Left renal pelvis (tissue), 4 donors: ENCODE results near the gene USP44. TPM values are rescaled to one million over a fixed set of nuclear protein-coding genes. Genes with fewer than 3 reads are reported as not detected.

ENCODE experiments used
- DNase-seq, 4 donors: peaks; one replicate each; pipeline ENCODE4 v3.0.0-alpha.2; 2013; ENCODE audit warnings: low read depth in 4 of 4, low spot score in 3 of 4
- polyA plus RNA-seq, 4 donors: library from polyadenylated mRNA; unstranded; fragments of 120-200 nt; gene quantifications; one replicate each; pipeline ENCODE4 v1.2.1, GENCODE V29; 2013; ENCODE audit not compliant: insufficient read length in 4 of 4

Gene USP44
- polyA plus RNA-seq, 4 donors: 0.10 to 3.4 (median 2.7) TPM

DNA sequence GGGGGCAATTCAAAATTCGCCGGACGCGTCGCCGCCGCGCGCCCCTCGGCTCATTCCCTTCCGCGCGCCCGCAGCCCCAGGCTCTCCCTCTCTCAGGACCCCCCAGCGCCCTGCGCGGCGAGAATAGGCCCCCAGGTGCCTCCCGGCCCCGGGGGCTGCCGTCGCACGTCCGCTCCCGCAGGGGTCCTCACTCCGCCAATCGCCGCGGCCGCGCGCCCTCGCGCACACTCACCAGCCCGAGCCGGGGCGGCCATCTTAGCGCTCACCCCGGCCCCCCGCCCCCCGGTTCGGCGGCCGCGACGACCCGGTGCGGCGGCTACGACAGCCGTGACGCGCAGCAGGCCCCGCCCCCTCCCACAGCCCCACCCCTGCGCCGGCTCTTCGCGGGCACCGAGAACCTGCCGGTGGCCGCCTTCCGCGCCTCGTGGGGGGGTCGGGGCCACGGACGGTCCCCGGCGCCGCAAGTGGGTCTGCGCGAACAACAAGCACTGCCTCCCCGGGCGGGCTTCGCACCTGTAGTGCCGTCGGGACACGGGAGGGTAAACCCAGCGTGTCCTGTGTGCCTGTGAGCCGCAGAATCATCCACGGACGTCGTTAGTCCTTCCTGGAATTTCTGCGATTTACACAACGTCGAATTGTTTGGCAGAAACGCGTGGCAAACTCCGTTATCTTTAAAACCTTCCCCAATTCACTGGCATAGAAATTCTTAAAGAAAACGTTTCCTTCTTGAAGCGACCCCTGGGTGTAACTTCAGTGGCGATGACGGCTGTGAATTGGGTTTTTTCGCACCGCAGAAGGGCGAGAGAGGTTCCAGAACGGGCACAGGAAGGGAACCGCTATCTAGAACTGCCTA is 2.5 kb downstream of the USP44 start:
- DNase-seq: no peak

DNA sequence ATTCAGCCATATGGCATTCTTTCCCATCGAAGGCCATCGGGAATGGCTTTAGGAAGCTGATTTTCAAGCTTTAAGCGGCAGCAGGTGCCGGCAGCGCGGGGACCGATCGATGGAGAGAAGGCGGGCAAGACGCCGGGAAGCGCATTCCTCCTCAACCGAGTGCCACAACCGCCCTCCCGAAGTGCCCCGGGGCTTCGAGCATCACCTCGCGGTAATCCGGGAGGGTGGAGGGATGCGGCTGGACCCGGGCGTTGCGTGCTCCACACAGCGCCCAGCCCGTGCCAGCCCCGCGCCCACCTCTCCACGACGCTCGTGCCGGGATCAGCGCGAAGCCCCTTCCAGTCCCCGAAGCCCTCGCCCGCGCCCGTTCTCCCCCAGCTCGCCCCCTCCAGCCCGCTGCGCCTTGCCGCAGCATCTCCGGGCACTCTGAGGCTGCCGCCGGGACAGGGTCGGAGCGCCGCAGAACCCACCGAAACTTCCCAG is 3.2 kb downstream of the USP44 start:
- DNase-seq: no peak

DNA sequence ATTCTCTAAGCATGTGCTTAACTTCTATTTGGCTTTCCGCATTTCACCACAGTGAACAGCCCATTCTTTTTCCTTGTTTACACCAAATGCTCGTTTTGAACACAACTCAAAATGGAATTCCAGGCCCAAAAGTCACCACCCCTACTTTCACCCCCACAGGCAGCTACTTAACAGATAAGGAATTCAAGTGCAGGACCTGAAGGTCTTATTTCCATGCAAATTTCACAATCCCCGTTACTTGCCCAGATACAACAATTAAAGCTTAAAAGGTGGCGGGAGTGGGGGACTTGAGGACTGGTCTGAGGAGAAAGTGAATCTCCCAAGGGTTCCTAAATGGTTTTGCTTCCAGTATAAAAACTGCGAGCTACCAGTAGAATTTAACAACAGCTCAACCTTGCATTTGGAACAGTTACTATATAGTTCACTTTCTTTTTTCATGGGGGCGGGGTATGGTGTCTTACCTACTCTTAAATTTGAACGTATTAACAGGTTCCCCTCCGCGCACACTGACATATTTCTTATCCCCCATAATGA is 3.7 kb downstream of the USP44 start:
- DNase-seq: no peak

DNA sequence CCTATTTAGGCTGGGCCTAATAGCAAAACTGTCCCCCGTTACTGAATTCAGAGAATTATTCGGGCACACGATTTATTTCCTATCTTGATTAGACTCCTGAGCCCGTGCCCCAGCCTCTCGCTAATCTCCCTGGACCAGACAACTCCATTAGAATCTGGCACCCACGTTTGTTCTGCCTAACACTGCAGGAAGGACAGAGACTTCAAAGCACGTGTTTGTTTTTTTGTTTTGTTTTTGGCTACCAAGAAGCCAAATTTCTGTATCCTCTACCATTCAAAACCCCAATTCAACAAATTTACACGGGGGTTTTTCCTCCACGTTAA is 4.8 kb downstream of the USP44 start:
- no peak for DNase-seq

DNA sequence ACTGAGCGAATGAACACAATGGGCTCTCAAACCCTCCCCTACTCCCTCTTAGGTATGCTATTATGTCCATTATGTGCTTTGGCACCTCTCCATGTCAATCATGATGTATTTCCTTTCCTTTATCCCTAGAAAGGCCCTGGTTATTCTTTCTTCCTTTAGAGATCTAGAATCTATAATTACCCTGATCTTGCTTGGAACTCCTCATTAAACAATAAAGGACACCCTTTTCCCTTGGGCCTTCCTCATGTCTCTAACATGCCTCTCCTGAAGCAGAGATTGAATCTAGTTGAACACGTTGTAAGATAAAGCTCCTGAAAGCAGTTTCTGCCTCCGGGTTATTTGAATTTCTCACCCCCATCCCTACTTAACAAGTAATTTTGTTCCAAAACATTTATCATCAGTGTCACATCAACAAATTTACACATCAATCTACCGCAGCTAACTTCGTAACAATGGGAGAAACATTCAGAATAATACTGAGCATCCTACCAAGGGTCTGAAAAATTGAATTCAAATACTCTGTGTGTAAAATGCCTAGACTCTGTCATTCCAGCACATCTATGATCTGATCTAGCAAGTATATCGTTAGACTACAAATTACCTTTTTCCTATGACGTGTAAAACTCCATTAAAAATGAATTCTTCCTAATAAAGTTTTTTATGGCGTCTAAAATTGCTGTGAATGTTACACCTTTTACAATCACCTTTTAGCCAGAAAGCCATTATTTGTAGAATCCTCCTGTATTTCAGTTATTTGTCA is 5.4 kb downstream of the USP44 start:
- DNase-seq: no peak

DNA sequence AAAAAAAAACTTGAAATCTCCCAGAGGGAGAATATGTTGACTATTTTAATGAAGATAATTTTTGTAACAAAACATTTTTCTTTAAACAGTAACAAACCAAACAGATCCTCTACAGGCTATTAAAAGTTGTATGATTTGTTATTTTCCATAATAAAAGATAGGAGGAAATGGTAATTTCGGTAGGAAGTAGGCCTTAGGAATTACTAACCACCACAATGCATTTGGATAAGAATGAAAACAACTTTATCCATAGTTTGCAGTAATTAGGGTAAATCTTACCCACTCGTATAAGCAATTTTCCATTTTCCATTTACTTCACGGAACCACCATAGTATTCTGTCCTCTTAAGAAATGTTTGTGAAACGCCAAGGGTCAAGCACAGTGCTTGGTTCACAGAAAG is 6.0 kb downstream of the USP44 start:
- no peak for DNase-seq

DNA sequence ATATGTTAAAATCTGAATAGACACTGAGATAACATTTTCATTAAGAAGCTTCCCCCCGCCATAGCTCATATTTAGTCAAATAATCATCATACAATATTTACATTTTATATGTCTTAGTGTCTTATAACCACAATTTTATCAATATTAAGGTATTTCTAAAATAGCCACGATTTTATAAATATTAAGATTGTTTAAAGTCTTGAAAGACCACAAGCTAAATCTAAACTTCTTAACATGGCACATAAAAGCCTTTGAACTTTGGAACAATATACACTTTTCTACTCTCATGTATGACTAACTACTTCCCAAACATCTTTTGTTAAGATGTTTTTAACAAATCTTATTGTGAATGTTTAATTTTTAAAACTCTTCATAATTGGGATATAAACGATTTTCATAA is 6.5 kb downstream of the USP44 start:
- no peak for DNase-seq

DNA sequence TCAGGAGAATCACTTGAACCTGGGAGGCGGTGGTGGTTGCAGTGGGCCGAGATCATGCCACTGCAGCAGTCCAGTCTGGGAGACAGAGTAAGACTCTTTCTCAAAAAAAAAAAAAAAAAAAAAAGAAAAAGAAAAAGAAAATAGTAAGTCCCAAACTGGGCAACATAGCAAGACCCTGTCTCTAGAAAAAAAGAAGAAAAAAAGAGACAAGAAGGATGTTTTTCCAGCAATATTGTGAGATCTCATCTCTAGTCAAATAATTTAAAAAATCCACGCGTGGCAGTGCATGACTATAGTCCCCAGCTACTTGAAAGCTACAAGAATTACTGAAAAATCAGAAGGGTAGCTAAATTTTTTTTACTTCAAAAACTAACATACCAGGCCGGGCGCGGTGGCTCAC is 8.0 kb downstream of the USP44 start:
- DNase-seq: no peak

DNA sequence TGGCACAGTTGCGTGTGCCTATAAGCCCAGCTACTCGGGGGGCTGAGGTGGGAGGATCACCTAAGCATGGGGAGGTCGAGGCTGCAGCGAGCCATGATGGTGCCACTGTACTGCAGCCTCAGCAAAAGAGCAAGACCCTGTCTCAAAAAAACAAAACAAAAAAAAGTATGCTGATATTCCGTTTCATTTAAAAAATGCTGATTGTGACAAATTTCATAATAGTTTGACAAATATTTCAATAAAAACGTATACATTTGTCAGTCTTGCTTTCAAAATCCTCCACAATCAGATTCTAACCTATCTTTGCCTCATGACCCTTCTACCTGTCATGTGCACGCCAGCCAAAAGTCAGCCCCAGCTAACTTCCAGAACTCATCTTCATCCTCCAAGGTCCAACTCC is 9.8 kb downstream of the USP44 start:
- DNase-seq: no peak

DNA sequence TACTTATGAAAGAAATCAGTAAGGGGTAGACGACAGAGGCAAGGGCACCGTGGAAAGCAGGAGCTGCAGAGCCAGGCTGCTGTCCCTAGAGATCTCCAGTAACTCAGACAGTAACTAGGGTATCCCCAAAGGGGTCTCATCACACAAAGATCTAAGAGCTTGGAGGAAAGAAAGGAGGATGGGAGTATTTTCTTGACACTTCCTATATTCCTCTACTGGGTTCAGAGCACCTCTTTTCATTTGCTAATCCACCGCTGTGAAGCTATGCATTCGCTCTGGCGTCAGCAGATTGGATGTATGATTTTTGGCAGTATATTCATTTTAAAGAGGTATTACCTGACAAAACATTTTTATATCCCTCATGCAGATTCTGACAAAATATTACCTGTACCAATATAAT is 12.6 kb downstream of the USP44 start:
- no peak for DNase-seq

DNA sequence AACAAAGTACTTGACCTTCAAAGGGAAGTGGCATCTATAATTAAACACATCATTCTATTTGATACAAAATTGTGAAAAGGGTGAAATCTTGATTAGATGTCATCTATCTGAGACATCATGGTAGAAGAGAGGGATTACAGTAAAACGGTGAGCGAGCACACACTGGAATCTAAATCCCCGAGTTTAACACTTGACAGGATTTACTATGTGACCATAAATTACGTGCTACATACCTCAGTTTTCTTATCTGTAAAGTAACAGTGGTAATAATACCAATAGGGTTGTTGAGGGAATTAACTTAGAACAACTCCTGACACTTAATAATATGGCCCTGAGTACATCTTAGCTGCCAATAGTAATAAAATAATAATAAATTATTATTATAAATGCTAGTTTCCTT is 13.3 kb downstream of the USP44 start:
- no peak for DNase-seq

DNA sequence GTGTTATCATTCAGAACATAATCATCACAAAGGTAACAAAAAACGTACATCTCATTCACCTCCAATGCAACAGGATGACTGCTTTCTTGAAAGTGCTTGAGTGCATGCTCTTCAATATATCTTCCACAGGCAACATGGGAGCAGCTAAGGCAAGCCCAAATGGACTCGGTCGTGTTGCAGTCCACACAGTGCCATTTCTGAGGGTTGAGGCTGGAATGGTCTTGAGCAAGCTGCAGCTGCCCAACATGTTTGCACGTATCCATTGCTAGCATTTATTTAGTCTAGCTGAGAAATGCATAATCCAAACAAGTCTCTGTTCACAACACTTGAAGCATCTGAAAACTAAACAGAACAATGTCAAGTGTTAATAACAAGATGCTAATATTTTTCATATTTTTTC is 17.3 kb downstream of the USP44 start:
- no peak for DNase-seq

DNA sequence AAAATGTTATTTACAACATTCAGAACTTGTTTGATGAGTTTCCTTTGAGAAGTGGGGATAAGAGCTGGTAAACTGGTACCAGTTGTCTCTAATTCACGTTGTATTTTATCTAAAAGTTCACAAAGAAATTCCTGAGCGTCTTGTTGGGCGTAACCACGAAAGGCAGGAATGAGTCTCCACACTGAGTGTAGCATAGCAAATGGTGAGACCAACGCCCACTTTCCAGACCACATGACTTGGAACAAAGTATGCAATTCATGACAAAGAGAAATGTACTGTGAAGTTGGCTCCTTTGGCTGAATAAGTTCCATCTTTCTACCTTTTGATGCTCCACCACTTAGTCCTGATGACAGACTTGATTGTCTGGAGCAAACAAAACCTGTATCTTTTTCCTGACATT is 18.4 kb downstream of the USP44 start:
- no peak for DNase-seq

DNA sequence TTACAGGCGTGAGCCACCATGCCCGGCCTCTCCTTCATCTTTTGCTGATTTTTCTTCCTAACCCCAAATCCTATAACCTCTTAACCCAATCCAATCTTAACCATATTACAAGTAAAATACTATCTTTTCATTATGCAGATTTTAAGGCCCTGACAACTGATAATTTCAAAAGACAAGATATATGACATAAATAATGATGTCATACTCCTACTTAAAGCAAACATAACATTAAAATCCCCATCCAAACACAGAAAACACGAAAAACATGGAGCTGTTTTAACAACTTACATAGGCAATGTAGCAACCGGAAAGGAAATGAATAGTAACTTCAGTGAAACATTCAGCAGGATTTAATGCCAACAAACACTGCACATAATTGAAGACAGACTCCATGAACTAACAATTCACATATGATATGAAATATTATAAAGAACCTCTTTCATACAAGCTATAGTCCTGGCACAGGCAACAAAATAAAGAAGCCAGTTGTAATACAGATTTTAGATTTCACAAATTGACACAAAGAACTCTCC is 21.5 kb downstream of the USP44 start:
- no peak for DNase-seq

DNA sequence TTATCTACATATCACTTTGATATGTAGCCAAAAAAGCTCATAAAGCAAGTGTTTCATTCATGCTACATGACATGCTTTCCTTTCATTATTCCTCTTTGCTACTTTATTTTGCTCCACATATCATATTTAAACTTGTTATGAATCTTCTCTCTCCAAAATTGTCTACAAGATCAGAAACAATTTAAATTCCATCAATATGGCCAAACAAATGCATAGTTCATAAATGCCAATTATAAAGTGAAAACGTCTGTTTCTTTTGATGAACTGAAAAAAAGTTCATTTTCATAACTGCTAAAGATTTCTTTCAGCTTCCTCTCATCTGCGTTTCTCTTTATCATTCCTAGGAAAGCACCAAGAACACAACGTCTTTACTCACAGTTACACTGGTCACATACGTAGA is 22.8 kb downstream of the USP44 start:
- DNase-seq: no peak

DNA sequence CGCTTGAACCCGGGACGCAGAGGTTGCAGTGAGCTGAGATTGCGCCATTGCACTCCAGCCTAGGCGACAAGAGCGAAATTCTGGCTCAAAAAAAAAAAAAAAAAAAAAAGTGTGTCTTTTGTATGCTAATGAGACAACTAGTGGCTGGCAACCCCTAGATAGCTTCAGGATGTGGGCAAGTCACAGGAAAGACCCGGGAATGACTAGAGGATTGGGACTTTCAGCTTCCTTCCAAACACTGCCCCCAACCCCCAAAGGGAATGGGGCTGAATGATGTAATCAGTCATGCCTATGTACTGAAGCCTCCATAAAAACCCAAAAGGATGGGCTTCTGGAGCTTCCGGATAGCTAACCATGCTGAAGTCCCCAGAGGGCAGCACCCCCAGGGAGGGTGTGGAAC is 28.6 kb downstream of the USP44 start:
- no peak for DNase-seq

DNA sequence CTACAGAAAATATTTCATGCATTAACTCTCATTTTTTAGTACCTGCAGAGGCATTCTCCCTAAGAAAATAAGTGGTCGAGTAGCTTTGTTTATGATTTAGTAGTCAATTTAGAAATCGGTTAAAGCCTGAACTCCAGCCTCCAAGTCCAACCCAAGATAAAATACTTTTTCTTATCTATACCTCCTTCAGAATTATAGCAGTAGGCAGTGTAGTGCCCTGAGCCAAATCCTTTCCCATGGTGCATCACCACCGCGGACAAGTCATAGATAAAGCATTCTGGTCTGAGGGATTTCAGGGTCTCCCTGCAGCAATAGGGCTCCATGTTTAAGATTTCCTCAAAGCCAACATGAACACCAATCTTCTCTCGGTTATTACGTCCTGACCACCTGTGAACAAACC is 30.5 kb downstream of the USP44 start:
- DNase-seq: no peak

DNA sequence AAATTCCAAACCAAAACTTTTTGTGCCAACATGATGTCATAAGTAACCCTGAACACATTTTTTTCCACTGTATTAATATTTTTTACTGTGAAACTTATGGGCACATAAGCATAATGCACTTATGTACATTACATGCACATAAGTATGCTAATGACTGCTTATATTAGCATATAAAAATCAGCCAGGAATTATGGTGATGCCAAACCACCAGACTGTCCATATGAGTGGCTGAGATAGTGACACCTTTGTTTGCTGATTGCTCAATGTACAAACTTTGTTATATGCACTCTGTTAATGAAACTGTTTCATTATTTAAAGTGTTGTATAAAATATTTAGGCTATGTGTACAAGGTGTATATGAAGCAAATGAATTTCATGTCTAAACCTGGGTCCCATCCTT is 32.3 kb downstream of the USP44 start:
- no peak for DNase-seq

DNA sequence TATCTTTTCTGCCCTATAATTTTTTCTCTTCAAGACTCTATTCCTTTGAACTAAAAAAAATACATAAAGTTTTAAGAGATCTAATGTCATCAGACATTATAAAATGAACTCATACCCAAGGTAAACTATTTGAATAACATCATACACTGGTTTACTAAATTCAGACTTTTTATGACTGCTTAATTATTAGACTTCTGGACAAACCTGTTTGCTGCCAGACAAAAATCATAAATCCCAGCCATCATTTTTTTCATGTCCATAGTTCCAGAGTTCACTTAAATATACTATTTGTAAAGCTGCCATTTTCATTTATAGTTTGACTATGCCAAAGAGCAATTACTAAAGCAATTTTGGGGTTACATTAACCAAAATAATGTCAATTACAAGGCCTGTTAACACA is 34.0 kb downstream of the USP44 start:
- DNase-seq: no peak

DNA sequence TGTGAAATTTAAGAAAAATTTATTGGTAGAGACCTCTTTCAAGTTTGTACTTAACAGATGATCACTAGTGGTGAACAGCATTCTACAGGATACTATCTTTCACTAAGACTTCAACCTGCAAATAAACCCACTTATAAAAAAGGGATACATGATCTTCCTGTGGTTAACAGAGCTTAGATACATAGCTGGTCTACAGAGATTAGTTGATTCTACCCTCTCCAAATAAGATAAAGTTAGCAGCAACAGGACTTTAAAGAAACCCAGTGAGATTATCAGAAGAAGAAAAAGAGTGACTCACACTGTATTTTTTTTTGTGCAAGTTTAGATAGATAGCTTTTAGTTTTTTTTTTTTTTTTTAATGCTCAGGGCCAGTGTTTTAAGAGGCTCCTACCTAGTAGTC is 34.5 kb downstream of the USP44 start:
- DNase-seq: no peak

DNA sequence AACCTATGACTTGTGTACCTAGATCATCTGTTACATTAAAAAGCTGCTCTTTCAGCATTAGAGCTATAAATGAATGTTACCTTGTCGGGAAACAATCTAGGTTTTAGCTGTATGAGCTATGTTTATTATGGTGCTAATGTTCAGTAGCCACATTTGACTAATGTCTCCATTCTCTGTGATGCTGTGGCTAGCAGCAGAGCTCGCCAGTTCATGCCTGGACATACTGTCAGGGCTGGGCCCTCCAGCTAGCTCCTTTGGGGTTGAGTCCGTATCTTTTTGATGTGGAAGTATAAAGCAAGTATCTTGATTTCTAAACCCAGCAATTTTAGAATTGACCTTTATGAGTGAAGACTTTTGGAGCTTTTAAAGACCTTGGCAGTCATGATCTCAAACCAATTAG is 36.1 kb downstream of the USP44 start:
- no peak for DNase-seq

DNA sequence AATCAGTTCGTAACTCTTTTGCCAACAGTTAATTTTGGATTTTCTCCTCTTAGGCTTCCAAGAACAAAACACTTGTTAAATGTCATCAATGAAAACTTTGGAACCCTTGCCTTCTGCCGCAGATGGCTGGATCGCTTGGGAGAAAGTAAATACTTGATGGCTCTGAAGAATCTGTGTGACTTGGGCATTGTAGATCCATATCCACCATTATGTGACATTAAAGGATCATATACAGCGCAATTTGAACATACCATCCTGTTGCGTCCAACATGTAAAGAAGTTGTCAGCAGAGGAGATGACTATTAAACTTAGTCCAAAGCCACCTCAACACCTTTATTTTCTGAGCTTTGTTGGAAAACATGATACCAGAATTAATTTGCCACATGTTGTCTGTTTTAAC is 37.7 kb downstream of the USP44 start:
- DNase-seq: no peak
